OCI-LY1 (cell line): ENCODE results near the gene TIMM21.

Experiments
- H2AFZ ChIP-seq: fragments of 200-600 bp; sonication (generic), shearing (Covaris generic); 2 replicates; pipeline ENCODE4 v1.6.0; 2014; ENCODE audit warnings: antibody characterized with exemption, mild to moderate bottlenecking, low read length
- H3F3A ChIP-seq: fragments of 200-600 bp; sonication (generic), shearing (Covaris generic); 2 replicates; pipeline ENCODE4 v1.6.0; 2014; ENCODE audit warnings: mild to moderate bottlenecking, antibody characterized with exemption, low read length, moderate library complexity; ENCODE audit not compliant: insufficient read depth
- H3K27ac ChIP-seq: fragments of 200-600 bp; sonication (generic); 2 replicates; pipeline ENCODE4 v1.5.1; 2014; ENCODE audit warnings: low read length, mixed run types, mild to moderate bottlenecking, low read depth; ENCODE audit not compliant: poor library complexity, severe bottlenecking
- H3K27me3 ChIP-seq: fragments of 200-600 bp; sonication (generic); 2 replicates; pipeline ENCODE4 v1.6.0; 2014; ENCODE audit warnings: antibody characterized with exemption, mild to moderate bottlenecking, low read length, moderate library complexity; ENCODE audit not compliant: insufficient read depth
- H3K36me3 ChIP-seq: fragments of 200-600 bp; sonication (generic); 2 replicates; pipeline ENCODE4 v1.6.1; 2014; ENCODE audit warnings: mild to moderate bottlenecking, antibody characterized with exemption, low read length, moderate library complexity, mixed read lengths; ENCODE audit not compliant: insufficient read depth
- H3K4me1 ChIP-seq: fragments of 200-600 bp; sonication (generic); 2 replicates; pipeline ENCODE4 v1.5.1; 2014; ENCODE audit warnings: mild to moderate bottlenecking, low read length, moderate library complexity; ENCODE audit not compliant: insufficient read depth, severe bottlenecking
- H3K4me2 ChIP-seq: fragments of 200-600 bp; sonication (generic), shearing (Covaris generic); 2 replicates; pipeline ENCODE4 v1.6.1; 2014; ENCODE audit warnings: low read length
- H3K4me3 ChIP-seq: fragments of 200-600 bp; sonication (generic); 2 replicates; pipeline ENCODE4 v1.5.1; 2014; ENCODE audit warnings: low read length, low read depth, mild to moderate bottlenecking, mixed read lengths; ENCODE audit not compliant: poor library complexity, severe bottlenecking
- H3K79me2 ChIP-seq: fragments of 200-600 bp; shearing (Covaris generic); 2 replicates; pipeline ENCODE4 v1.6.1; 2016; ENCODE audit warnings: mixed run types, low read length, mixed read lengths; ENCODE audit not compliant: insufficient read depth
- H3K9ac ChIP-seq: fragments of 200-600 bp; sonication (generic), shearing (Covaris generic); 2 replicates; pipeline ENCODE4 v1.6.1; 2014; ENCODE audit warnings: mild to moderate bottlenecking, low read length, mixed read lengths
- H3K9me2 ChIP-seq: fragments of 200-600 bp; sonication (generic), shearing (Covaris generic); 2 replicates; pipeline ENCODE4 v1.6.1; 2014; ENCODE audit warnings: low read depth, mild to moderate bottlenecking, low read length, mixed read lengths
- H3K9me3 ChIP-seq: fragments of 200-600 bp; shearing (Covaris generic); 2 replicates; pipeline ENCODE4 v1.6.1; 2014; ENCODE audit warnings: low read length, mixed read lengths
- H4K20me1 ChIP-seq: fragments of 200-600 bp; sonication (generic), shearing (Covaris generic); 2 replicates; pipeline ENCODE4 v1.6.0; 2016; ENCODE audit warnings: mild to moderate bottlenecking, low read length; ENCODE audit not compliant: insufficient read depth
- EZH2 ChIP-seq: fragments of 200-600 bp; sonication (generic), shearing (Covaris generic); IDR thresholded peaks from 2 replicates; pipeline ENCODE4 v1.8.0; 2017; ENCODE audit warnings: borderline replicate concordance, mixed run types, mild to moderate bottlenecking, antibody characterized with exemption, low read length, moderate library complexity, mixed read lengths
- TF ChIP-seq, protein P1 (sequence below): fragments of 200-600 bp; sonication (generic), shearing (Covaris generic); IDR thresholded peaks from 2 replicates; pipeline ENCODE4 v1.5.1; 2017; ENCODE audit warnings: mild to moderate bottlenecking, antibody characterized with exemption, low read length, moderate library complexity, mixed read lengths

TIMM21 gene

DNA sequence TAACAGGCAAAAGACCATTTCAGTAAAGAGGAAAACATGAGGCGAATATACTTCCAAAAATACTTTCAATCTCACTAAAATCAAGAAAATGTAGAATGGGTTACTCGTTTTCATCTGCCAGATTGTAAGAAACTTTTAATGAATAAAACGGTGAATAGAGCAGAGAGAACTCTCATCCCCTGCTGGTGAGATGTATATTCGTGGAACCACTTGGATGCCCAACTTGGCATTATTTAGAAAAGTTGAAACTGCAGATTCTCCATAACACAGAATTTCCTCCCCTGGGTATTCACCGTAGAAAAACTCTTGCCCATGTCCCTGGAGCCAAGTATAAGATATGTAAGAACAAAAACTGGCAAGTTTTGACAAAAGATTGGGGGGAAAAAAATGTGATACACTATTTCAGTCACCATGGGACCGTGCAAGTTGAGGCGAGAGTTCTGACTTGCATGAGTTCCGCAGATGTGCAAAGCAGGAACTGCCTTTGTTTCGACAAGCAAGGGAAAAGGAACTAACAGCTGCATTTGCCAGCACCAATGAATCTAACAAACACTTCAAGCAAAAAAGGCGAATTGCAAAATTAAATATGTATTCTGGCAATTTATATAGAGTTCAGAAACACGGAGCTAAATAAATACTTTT lies 14.8 kb downstream of the TIMM21 start:
- peaks cover 26% of the 10 kb centered on the region for H3K36me3 ChIP-seq
- H2AFZ ChIP-seq = no peak overlapping the region
- H4K20me1 ChIP-seq = no peaks in the 10 kb centered on the region
- no peaks in the 10 kb centered on the region for H3K79me2 ChIP-seq
- H3K27ac ChIP-seq = no peak overlapping the region
- H3K4me2 ChIP-seq = no peak overlapping the region
- H3K9me3 ChIP-seq = no peaks in the 10 kb centered on the region
- H3K9ac ChIP-seq = no peak overlapping the region
- H3K27me3 ChIP-seq = peaks cover 4% of the 10 kb centered on the region; the same call in 1 of the 2 replicates
- 0 out of 2 replicates have a peak, but pooled peaks cover 6% of the 10 kb centered on the region for H3F3A ChIP-seq
- peaks cover 8% of the 10 kb centered on the region for H3K4me1 ChIP-seq
- H3K4me3 ChIP-seq = no peak overlapping the region
- TF ChIP-seq, protein P1, sequence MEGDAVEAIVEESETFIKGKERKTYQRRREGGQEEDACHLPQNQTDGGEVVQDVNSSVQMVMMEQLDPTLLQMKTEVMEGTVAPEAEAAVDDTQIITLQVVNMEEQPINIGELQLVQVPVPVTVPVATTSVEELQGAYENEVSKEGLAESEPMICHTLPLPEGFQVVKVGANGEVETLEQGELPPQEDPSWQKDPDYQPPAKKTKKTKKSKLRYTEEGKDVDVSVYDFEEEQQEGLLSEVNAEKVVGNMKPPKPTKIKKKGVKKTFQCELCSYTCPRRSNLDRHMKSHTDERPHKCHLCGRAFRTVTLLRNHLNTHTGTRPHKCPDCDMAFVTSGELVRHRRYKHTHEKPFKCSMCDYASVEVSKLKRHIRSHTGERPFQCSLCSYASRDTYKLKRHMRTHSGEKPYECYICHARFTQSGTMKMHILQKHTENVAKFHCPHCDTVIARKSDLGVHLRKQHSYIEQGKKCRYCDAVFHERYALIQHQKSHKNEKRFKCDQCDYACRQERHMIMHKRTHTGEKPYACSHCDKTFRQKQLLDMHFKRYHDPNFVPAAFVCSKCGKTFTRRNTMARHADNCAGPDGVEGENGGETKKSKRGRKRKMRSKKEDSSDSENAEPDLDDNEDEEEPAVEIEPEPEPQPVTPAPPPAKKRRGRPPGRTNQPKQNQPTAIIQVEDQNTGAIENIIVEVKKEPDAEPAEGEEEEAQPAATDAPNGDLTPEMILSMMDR = no peak
- no peak for TF ChIP-seq EZH2
- no peaks in the 10 kb centered on the region for H3K9me2 ChIP-seq

GRCh38 chr18:74166386-74166785 lies 18.1 kb downstream of the TIMM21 start:
- Histone ChIP-seq H4K20me1 (no peaks in the 10 kb centered on the region), H3K9me3 (no peaks in the 10 kb centered on the region), H3K4me1 (peaks cover 8% of the 10 kb centered on the region), H3K4me2 (no peak overlapping the region), H3K27me3 (peaks cover 4% of the 10 kb centered on the region; the same call in 1 of the 2 replicates), H3K36me3 (no peaks in the 10 kb centered on the region), H3K9me2 (no peaks in the 10 kb centered on the region), H3K79me2 (no peaks in the 10 kb centered on the region), H2AFZ (no peak overlapping the region), H3F3A (0 out of 2 replicates have a peak, but pooled peaks cover 6% of the 10 kb centered on the region), H3K9ac (no peak overlapping the region), H3K27ac (no peak overlapping the region), H3K4me3 (no peak overlapping the region)
- TF ChIP-seq, protein P1 = no peak
- no peak for TF ChIP-seq EZH2

DNA sequence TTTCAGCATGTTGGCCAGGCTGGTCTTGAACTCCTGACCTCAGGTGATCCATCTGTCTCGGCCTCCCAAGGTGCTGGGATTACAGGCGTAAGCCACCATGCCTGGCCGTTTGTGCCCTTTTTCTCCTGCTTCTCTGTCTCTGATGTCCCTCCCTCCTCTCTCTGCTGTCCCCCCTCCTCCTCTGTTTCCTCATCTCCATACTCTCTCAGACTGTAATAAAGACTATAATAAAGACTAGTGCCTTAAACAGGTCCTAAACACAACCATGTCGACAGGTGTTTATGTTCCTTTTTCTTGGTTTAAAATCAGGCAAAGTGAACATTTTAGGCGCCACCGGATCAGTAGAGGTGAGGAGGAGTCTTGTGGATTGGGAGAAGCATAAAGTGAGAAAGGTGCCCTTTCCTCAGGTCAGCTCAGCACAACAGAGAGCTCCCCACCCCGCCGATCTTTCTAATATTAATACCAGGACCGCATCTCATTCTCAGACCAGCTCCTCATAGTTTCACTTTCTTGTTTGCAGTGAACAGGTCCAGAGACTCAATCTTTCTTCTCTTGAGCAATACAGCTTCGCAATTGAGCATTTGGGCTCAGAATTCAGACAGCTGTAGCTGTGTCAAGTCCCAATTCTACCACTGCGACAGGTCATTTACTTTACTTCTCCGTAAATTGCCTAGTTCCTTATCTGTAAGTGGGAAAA lies 23.7 kb downstream of the TIMM21 start:
- H3K79me2 ChIP-seq = no peaks in the 10 kb centered on the region
- no peaks in the 10 kb centered on the region for H4K20me1 ChIP-seq
- no peak overlapping the region for H3K9ac ChIP-seq
- no peak overlapping the region for H3K4me3 ChIP-seq
- H3K27me3 ChIP-seq = no peaks in the 10 kb centered on the region; the same call in 1 of the 2 replicates
- no peaks in the 10 kb centered on the region for H3K9me3 ChIP-seq
- H3K4me2 ChIP-seq = peak overlapping the region; percentile 28
- no peak for TF ChIP-seq EZH2
- TF ChIP-seq, protein P1 = no peak
- no peaks in the 10 kb centered on the region for H3F3A ChIP-seq
- no peak overlapping the region for H2AFZ ChIP-seq
- no peaks in the 10 kb centered on the region for H3K4me1 ChIP-seq
- H3K27ac ChIP-seq = no peak overlapping the region
- H3K9me2 ChIP-seq = no peaks in the 10 kb centered on the region
- no peaks in the 10 kb centered on the region for H3K36me3 ChIP-seq
